GM12892 (cell line): Measurements from ENCODE around the gene KIRREL3.

Experiments
- POLR2A ChIP-seq: IDR thresholded peaks from 2 replicates; pipeline ENCODE4 v1.6.1; 2011; ENCODE audit warnings: low read depth, low read length, control low read depth
- POLR2AphosphoS5 ChIP-seq: IDR thresholded peaks from 2 replicates; pipeline ENCODE4 v1.6.1; 2011; ENCODE audit warnings: low read depth, low read length, control low read depth
- TAF1 ChIP-seq: IDR thresholded peaks from 2 replicates; pipeline ENCODE4 v1.6.1; 2011; ENCODE audit warnings: low read depth, mild to moderate bottlenecking, control low read depth, low read length, borderline replicate concordance

DNA sequence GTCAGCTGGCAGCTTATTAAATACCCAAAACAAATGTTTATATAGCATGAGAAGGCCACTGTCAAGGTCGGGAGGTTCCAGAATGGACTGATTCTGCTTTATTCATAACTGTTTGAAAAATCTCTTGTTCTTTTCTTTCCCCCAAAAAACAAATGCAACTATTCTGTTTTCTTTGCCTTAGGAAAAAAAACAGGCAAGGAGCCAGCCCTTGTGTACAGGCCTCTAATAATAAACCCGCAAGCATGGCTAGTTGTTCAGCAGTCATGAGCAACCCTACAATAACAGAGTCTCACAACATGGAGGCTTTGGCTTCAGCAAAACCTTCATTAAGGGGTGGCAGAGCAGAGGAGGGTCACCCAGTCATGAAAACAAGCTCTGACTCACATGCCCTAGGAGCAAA lies 191.7 kb downstream of the KIRREL3 start:
- TF ChIP-seq POLR2A = no peak
- no peak for TF ChIP-seq POLR2AphosphoS5
- TF ChIP-seq TAF1 = no peak
